HG02870 (cell line): ENCODE measurements around the gene COPS7A.
"Not testable (repeated sequence)": the region's sequence is repeated elsewhere in the genome, so short reads cannot be mapped to it uniquely, and the experiment has no call there.

Experiments used
- ATAC-seq: cut with Tn5 transposase; IDR thresholded peaks from one replicate; pipeline ENCODE4 v1.9.1; 2021; ENCODE audit warnings: mild to moderate bottlenecking, moderate library complexity; ENCODE audit not compliant: unreplicated experiment

COPS7A gene

GRCh38 chr12:6701078-6701768 lies 22.6 kb upstream of the COPS7A start:
- ATAC-seq, result no peak

GRCh38 chr12:6703631-6704030 lies 20.2 kb upstream of the COPS7A start:
- ATAC-seq, result no peak

GRCh38 chr12:6708351-6708750 lies 15.5 kb upstream of the COPS7A start:
- ATAC-seq, result not testable (repeated sequence)

GRCh38 chr12:6708960-6709394 lies 14.9 kb upstream of the COPS7A start:
- ATAC-seq, result no peak

DNA sequence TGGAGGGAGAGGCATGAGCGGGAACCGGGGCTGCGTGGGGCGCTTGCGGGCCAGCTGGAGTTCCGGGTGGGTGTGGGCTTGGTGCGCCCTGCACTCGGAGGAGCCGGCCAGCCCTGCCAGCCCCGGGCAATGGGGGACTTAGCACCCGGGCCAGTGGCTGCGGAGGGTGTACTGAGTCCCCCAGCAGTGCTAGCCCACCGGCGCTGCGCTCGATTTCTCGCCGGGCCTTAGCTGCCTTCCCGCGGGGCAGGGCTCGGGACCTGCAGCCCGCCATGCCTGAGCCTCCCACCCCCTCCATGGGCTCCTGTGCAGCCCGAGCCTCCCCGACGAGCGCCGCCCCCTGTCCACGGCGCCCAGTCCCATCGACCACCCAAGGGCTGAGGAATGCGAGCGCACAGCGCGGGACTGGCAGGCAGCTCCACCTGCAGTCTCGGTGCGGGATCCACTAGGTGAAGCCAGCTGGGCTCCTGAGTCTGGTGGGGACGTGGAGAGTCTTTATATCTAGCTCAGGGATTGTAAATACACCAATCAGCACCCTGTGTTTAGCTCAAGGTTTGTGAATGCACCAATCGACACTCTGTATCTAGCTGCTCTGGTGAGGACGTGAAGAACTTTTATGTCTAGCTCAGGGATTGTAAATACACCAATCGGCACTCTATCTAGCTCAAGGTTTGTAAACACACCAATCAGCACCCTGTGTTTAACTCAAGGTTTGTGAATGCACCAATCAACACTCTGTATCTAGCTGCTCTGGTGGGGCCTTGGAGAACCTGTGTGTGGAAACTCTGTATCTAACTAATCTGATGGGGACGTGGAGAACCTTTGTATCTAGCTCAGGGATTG lies 7.6 kb upstream of the COPS7A start:
- not testable (repeated sequence) for ATAC-seq

- ATAC-seq, result no peak
Measured at GRCh38 chr12:6716874-6717437, 6.9 kb upstream of the COPS7A start.

- ATAC-seq, result no peak
Measured at GRCh38 chr12:6722863-6723262, 983 bp upstream of the COPS7A start.

- ATAC-seq, result peak; percentile 25
Measured at GRCh38 chr12:6724409-6724797, 557 bp downstream of the COPS7A start.

GRCh38 chr12:6725350-6725749 lies 1.5 kb downstream of the COPS7A start:
- ATAC-seq, result no peak

DNA sequence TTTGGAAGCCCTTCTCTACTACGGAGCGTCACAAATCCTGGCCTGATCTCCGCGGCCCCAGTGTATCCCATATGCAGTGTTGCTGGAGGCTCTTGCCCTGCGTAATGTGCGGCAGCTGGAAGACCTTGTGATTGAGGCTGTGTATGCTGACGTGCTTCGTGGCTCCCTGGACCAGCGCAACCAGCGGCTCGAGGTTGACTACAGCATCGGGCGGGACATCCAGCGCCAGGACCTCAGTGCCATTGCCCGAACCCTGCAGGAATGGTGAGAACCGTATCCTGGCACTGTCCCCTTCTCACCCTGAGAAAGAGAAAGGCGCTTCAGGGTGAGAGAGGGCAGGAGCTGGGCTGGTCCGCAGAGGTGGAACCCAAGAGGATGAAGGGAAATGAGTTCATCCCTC lies 5.3 kb downstream of the COPS7A start:
- no peak for ATAC-seq

GRCh38 chr12:6730169-6730568 lies 6.3 kb downstream of the COPS7A start:
- ATAC-seq, result no peak

DNA sequence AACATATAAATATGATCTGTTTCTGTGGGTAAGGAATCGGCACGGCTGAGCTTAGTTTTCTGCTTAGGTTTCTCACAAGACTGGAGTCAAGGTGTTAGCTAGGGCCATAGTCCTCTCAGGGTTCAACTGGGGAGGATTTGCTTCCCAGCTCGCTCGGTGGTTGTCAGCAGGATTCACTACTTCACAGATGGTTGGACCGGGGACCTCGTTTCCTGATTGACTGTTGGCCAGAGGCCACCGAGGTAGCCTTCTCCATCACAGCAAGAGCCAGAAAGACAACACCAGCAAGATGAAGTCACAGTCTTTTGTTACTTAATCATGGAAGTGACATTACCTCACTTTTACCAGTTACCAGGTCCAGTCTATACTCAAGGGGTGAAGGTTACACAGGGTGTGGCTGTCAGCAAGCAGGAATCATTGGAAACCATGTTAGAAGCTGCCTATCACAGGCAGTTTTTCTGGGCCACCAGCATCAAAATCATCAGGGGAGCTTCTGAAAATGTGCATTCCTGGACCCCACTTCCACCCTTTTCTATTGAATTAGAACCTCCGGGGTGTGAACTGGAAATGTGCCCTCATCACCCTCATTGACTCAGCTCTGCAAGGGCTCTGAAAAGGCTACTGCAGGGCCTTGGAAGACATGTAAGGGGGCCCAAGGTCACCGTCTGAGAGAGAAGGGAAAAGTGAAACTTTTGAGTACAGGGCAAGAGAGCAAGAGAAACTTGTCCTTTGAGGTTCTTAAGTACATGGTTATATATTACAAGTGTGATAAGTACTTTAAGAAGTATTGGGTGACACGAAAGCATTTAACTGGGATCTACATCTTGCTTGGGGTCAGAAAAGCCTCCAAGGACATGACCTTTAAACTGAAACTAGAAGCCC lies 10.9 kb downstream of the COPS7A start:
- no peak for ATAC-seq

DNA sequence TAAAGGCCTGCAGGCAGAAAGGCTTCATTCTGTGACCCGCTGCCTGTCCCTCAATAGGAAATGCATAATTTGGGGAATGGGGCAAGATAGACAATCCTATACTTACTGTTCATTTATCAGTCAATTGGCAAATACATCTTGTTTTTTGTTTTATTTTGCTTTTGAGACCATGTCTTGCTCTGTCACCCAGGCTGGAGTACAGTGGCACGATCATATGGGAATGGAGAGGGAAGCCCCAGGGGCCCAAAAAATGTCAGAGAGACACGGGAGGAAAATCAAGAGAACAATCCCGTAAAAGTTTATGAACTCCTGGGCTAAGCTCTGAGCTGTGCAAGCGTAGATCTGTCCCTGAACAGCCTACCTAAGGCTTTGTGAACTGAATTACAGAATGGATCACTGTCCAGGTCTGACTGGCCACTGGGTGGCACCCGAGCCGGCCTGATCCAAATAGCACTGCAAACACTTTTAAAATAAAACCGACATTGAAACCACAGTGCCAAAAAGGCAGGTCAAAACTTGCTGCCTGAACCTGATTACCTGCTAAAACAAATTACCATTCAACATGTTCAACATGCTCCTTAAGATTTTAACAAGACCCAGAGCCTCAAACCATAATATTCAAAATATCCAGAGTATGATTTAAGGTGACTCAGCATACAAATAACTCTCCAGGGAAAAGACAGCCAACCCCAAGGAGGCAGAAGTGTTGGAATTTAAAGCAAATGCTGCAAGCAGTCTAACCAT lies 11.8 kb downstream of the COPS7A start:
- ATAC-seq, result no peak

DNA sequence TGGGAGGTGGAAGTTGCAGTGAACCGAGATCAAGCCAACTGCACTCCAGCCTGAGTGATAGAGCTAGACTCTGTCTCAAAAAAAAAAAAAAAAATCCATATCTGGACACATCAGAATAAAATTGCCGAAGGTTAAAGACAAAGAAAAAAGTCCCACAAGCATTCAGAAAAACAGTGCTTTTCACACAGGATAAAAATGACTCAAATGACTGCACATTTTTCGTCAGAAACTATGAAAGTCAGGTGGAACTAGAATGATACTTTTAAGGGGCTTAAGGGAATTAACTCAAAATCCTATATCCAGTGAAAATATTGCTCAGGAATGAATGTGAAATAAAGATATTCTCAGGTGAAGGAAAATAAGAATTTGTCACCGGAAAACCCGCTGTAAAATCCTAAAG lies 12.9 kb downstream of the COPS7A start:
- ATAC-seq, result no peak

DNA sequence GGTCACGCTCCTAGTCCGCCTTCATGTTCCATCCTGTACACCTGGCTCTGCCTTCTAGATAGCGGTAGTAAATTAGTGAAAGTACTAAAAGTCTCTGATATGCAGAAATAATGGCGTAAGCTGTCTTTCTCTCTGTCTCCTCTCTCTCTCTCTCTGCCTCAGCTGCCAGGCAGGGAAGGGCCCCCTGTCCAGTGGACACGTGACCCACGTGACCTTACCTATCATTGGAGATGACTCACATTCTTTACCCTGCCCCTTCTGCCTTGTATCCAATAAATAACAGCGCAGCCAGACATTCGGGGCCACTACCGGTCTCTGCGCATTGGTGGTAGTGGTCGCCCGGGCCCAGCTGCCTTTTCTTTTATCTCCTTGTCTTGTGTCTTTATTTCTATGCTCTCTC lies 18.2 kb downstream of the COPS7A start:
- not testable (repeated sequence) for ATAC-seq

- ATAC-seq, result no peak
Measured at GRCh38 chr12:6742834-6743233, 19.0 kb downstream of the COPS7A start.

DNA sequence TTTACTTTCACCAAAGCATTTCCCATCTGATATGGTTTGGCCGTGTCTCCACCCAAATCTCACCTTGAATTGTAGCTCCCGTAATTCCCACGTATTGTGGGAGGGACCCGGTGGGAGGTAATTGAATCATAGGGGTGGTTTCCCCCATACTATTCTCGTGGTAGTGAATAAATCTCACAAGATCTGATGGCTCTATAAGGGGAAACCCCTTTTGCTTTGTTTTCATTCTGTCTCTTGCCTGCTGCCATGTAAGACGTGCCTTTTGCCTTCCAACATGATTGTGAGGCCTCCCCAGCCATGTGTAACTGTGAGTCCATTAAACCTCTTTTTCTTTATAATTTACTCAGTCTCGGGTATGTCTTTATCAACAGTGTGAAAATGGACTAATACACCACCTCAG lies 19.5 kb downstream of the COPS7A start:
- not testable (repeated sequence) for ATAC-seq

- ATAC-seq, result peak; percentile 42
Measured at GRCh38 chr12:6745741-6746525, 22.1 kb downstream of the COPS7A start.

- ATAC-seq, result no peak
Measured at GRCh38 chr12:6747216-6747615, 23.4 kb downstream of the COPS7A start.
